Activated T-helper 1 cell treated with anti-CD3 and anti-CD28 coated beads, Interleukin-12 subunit alpha, Interleukin-12 subunit beta, Interleukin-2, Interleukin-4 antibody, amounts not matched to agents 30 ng/mL and 10 ng/mL and 1 ng/mL, durations not matched to agents 14 hours and 24 hours and 36 hours (primary cell): ENCODE measurements around the gene SLC6A7. TPM values are rescaled to one million over a fixed set of nuclear protein-coding genes. Genes with fewer than 3 reads are reported as not detected.
"Not testable (repeated sequence)": the region's sequence is repeated elsewhere in the genome, so short reads cannot be mapped to it uniquely, and the experiment has no call there.

ENCODE experiments used
- DNase-seq: peaks from one replicate; pipeline ENCODE4 v3.0.0; 2021; ENCODE audit warnings: low spot score
- H3K27ac Mint-ChIP-seq: one replicate; pipeline ENCODE4 v1.8.0; 2021; ENCODE audit warnings: mild to moderate bottlenecking, mixed read lengths
- H3K27me3 Mint-ChIP-seq: one replicate; pipeline ENCODE4 v1.8.0; 2022; ENCODE audit warnings: mild to moderate bottlenecking, moderate library complexity, mixed read lengths; ENCODE audit not compliant: insufficient read depth
- H3K36me3 Mint-ChIP-seq: one replicate; pipeline ENCODE4 v1.8.0; 2021; ENCODE audit warnings: low read depth, mixed read lengths
- H3K4me1 Mint-ChIP-seq: one replicate; pipeline ENCODE4 v1.8.0; 2021; ENCODE audit warnings: low read depth, mixed read lengths
- H3K4me3 Mint-ChIP-seq: one replicate; pipeline ENCODE4 v1.8.0; 2021; ENCODE audit warnings: mild to moderate bottlenecking, moderate library complexity, mixed read lengths
- H3K9me3 Mint-ChIP-seq: one replicate; pipeline ENCODE4 v1.8.0; 2021; ENCODE audit warnings: mixed read lengths
- intact Hi-C: fragments of 100-400 bp; cut with micrococcal nuclease; formaldehyde crosslinking; loops from one replicate; pipeline ENCODE4 v1.15.1; 2024
- total RNA-seq: library from RNA; stranded (reverse); gene quantifications from 2 replicates; pipeline ENCODE4 v1.2.3, GENCODE V29; 2022

The SLC6A7 gene
- total RNA-seq, 1 donor from 2014 or later, result not detected

DNA sequence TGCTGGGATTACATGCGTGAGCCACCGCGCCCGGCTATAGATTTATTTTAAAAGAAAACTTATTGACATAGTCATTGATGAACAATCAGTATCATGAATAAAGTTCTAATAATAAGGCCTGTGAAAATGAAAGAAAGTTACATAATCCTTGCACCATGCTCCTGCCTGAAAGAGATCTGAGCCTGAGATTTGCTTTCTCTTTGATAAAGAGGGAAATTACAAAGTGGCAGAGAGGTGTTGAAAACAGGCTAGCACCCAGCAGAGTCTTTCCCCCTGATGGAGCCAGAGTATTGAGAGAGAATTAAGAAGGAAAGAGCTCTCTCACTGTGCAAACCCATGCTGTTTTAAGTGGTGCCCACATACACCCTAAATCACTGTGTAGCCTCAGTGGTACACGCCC lies 37.2 kb downstream of the SLC6A7 start:
- no peak overlapping the region for H3K4me3 Mint-ChIP-seq
- H3K36me3 Mint-ChIP-seq, result no peaks in the 10 kb centered on the region
- H3K27me3 Mint-ChIP-seq, result no peaks in the 10 kb centered on the region
- no peaks in the 10 kb centered on the region for H3K4me1 Mint-ChIP-seq
- H3K27ac Mint-ChIP-seq, result no peak overlapping the region
- no peak for DNase-seq
- intact Hi-C loops, result no loop called here
- H3K9me3 Mint-ChIP-seq, result no peaks in the 10 kb centered on the region

GRCh38 chr5:150227606-150228273 lies 37.9 kb downstream of the SLC6A7 start:
- intact Hi-C loops, result no loop called here
- H3K9me3 Mint-ChIP-seq, result no peaks in the 10 kb centered on the region
- no peaks in the 10 kb centered on the region for H3K27me3 Mint-ChIP-seq
- no peaks in the 10 kb centered on the region for H3K4me1 Mint-ChIP-seq
- H3K36me3 Mint-ChIP-seq, result no peaks in the 10 kb centered on the region
- H3K27ac Mint-ChIP-seq, result no peak overlapping the region
- no peak overlapping the region for H3K4me3 Mint-ChIP-seq
- no peak for DNase-seq

- H3K9me3 Mint-ChIP-seq, result no peaks in the 10 kb centered on the region
- intact Hi-C loops, result no loop called here
- no peaks in the 10 kb centered on the region for H3K36me3 Mint-ChIP-seq
- no peak overlapping the region for H3K4me3 Mint-ChIP-seq
- no peaks in the 10 kb centered on the region for H3K4me1 Mint-ChIP-seq
- no peak for DNase-seq
- no peak overlapping the region for H3K27ac Mint-ChIP-seq
- no peaks in the 10 kb centered on the region for H3K27me3 Mint-ChIP-seq
These were observed 39.7 kb downstream of the SLC6A7 start for GRCh38 chr5:150229571-150229970.

DNA sequence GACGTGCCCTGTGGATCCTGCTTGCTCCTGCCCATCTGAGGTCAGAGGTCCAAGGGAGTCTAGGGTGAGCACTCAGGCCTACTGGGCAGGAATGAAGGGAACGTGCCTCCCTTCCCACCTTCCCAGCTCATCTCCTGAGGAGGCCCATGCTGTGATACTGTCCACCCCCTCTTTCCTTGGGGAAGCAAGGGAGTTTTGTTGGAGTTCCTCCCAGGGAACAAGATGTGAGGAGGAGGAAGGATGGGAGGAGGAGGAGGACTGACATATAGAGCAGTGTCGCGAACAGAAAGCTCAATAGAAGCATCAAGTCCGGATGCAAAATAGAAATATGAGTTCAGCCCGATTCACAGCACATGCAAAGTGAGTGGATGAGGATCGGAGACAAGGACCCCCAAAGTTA lies 41.0 kb downstream of the SLC6A7 start:
- no peaks in the 10 kb centered on the region for H3K27me3 Mint-ChIP-seq
- H3K4me3 Mint-ChIP-seq, result no peak overlapping the region
- H3K9me3 Mint-ChIP-seq, result no peaks in the 10 kb centered on the region
- H3K27ac Mint-ChIP-seq, result no peak overlapping the region
- no peaks in the 10 kb centered on the region for H3K4me1 Mint-ChIP-seq
- no peaks in the 10 kb centered on the region for H3K36me3 Mint-ChIP-seq
- intact Hi-C loops, result no loop called here
- no peak for DNase-seq

DNA sequence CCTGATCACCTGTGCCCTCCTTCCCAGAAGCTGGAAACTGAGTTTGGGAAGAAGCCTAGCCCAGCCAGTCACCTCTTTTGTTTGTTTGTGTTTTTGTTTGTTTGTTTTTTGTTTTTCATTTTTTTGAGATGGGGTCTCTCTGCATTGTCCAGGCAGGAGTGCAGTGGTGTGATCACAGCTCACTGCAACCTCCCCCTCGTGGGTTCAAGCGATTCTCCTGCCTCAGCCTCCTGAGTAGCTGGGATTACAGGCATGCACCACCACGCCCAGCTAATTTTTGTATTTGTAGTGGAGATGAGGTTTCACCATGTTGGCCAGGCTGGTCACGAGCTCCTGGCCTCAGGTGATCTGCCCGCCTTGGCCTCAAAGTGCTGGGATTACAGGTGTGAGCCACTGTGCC lies 43.8 kb downstream of the SLC6A7 start:
- H3K4me1 Mint-ChIP-seq, H3K36me3 Mint-ChIP-seq: not testable (repeated sequence)

DNA sequence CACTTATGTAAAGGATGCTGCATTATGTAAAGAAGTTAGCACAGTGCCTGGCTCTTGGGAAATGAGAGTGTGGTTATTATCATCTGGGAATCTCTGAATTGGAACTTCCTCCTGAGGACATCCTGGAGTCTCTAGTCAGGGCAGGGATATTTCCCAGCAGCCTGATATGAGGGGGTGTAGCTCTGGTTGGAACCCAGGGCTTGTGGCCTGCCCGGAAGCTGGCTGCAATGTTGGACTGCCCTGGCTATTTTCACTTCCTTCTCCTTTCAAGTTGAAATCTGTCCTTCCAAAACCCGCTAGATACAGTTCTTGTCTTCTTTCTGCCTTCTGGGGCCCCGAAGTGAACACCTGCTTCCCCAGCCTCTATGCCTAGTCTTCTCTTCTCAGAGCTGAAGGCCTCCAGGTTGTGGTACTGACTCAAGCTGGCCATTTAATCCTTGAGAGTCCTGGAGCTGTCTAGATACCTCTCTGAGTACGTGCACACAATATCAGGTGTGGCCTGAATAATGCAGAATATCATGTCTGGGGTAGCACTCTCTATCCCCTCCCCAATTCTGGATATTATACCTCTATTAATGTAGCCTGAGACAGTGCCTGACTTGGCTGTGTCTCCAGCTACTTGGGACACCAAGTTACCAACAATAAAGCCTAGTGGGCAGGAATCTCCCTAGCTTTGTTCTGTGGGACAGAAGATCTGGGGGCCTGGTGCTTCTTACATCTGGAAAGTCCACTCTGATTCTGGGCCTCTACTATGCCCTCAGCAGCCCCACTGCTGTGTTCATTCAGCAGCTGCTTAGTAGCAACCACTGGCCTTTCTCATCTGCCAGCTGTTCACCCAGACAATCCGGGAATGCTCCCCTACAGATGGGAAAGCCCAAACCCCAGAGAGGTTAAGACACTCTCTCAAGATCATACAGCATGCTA lies 45.0 kb downstream of the SLC6A7 start:
- no peak for DNase-seq
- no peak overlapping the region for H3K27ac Mint-ChIP-seq
- intact Hi-C loops, result no loop called here
- no peak overlapping the region for H3K4me3 Mint-ChIP-seq
- H3K9me3 Mint-ChIP-seq, result no peaks in the 10 kb centered on the region
- no peaks in the 10 kb centered on the region for H3K4me1 Mint-ChIP-seq
- no peaks in the 10 kb centered on the region for H3K36me3 Mint-ChIP-seq
- H3K27me3 Mint-ChIP-seq, result no peaks in the 10 kb centered on the region

More for the DNA sequence above, 43.8 kb downstream of the SLC6A7 start:
- H3K9me3 Mint-ChIP-seq, intact Hi-C loops, H3K4me3 Mint-ChIP-seq, H3K27me3 Mint-ChIP-seq, H3K27ac Mint-ChIP-seq, DNase-seq: not testable (repeated sequence)

DNA sequence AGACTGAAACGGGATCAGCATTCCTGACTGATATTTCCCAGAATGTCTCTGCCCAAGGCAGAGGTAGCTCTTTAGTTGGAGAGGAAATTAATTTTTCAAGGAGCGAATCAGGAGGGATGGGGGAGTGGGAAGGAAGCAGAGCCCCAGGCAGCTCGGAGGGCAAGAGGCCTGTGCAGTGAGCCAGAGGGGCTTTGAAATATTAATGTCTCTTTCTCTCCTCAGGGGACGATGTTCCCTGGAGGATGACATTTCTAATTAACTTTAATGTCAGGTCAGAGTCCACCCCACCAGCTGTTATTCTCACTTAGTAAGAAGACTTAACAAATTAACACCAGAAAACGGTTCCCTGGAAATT lies 45.6 kb downstream of the SLC6A7 start:
- H3K27me3 Mint-ChIP-seq, result no peaks in the 10 kb centered on the region
- no peak overlapping the region for H3K4me3 Mint-ChIP-seq
- no peaks in the 10 kb centered on the region for H3K4me1 Mint-ChIP-seq
- no peak for DNase-seq
- no peaks in the 10 kb centered on the region for H3K36me3 Mint-ChIP-seq
- intact Hi-C loops, result no loop called here
- H3K9me3 Mint-ChIP-seq, result no peaks in the 10 kb centered on the region
- H3K27ac Mint-ChIP-seq, result no peak overlapping the region

GRCh38 chr5:150236313-150236712 lies 46.5 kb downstream of the SLC6A7 start:
- Mint-ChIP-seq H3K4me3 (no peak overlapping the region), H3K4me1 (no peaks in the 10 kb centered on the region), H3K9me3 (no peaks in the 10 kb centered on the region), H3K27me3 (peaks cover 1% of the 10 kb centered on the region), H3K27ac (no peak overlapping the region), H3K36me3 (no peaks in the 10 kb centered on the region)
- intact Hi-C loops, result no loop called here
- DNase-seq, result no peak

GRCh38 chr5:150236981-150237754 lies 47.3 kb downstream of the SLC6A7 start:
- H3K27ac Mint-ChIP-seq, result no peak overlapping the region
- no peaks in the 10 kb centered on the region for H3K9me3 Mint-ChIP-seq
- H3K27me3 Mint-ChIP-seq, result peaks cover 3% of the 10 kb centered on the region
- intact Hi-C loops, result no loop called here
- no peaks in the 10 kb centered on the region for H3K36me3 Mint-ChIP-seq
- H3K4me3 Mint-ChIP-seq, result no peak overlapping the region
- no peak for DNase-seq
- H3K4me1 Mint-ChIP-seq, result no peaks in the 10 kb centered on the region

DNA sequence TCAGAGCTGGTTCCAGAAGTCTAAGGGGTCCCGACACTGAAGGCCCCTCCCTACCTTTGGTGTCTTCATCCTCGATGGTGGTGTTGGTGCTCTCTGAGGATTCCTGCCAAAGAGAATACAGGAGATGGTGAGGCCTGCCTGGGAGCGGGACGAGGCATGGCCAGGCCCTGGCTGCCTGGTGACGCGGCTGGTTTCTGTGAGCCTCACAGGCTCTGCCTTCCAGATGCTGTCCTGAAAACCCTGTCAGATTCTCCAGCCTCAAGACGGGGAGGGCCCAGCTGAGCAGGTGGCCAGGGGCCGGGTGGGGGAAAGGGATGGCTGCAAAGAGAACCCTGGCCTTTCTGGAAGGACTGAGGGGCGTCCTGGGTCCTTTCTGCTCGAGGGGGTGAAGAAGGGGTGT lies 48.8 kb downstream of the SLC6A7 start:
- DNase-seq, result no peak
- Mint-ChIP-seq H3K4me1 (no peaks in the 10 kb centered on the region), H3K4me3 (no peak overlapping the region), H3K36me3 (no peaks in the 10 kb centered on the region), H3K27me3 (peaks cover 3% of the 10 kb centered on the region), H3K9me3 (no peaks in the 10 kb centered on the region), H3K27ac (no peak overlapping the region)
- intact Hi-C loops, result no loop called here

- no peak for DNase-seq
- no peak overlapping the region for H3K4me3 Mint-ChIP-seq
- no peaks in the 10 kb centered on the region for H3K4me1 Mint-ChIP-seq
- H3K36me3 Mint-ChIP-seq, result no peaks in the 10 kb centered on the region
- peaks cover 3% of the 10 kb centered on the region for H3K27me3 Mint-ChIP-seq
- no peaks in the 10 kb centered on the region for H3K9me3 Mint-ChIP-seq
- intact Hi-C loops, result no loop called here
- H3K27ac Mint-ChIP-seq, result no peak overlapping the region
These were observed 49.4 kb downstream of the SLC6A7 start for GRCh38 chr5:150239099-150239793.

- Mint-ChIP-seq H3K9me3 (no peaks in the 10 kb centered on the region), H3K27me3 (peaks cover 3% of the 10 kb centered on the region), H3K4me3 (no peak overlapping the region), H3K27ac (no peak overlapping the region), H3K4me1 (no peaks in the 10 kb centered on the region), H3K36me3 (no peaks in the 10 kb centered on the region)
- no peak for DNase-seq
- intact Hi-C loops, result no loop called here
These were observed 49.9 kb downstream of the SLC6A7 start for GRCh38 chr5:150239794-150240122.
